ENCODE results near the gene NKD1.

Gene NKD1

GRCh38 chr16:50555952-50556673 is 7.9 kb downstream of the NKD1 start:
- no peak for DNase-seq (ENCODE audit: low read depth)
- TF ChIP-seq CTCF (IDR thresholded peaks at IDR 0.05; ENCODE audit: low read depth, low read length, missing control alignments), result no peak
- H3K4me3 ChIP-seq (ENCODE audit: low read depth, low read length), result no peak overlapping the region
- in situ Hi-C loops (cut with HindIII; ENCODE audit: low sequenced_read_pairs), result no loop called here

GRCh38 chr16:50557046-50557445 is 8.8 kb downstream of the NKD1 start:
- no peak for DNase-seq (ENCODE audit: low read depth)
- in situ Hi-C loops (cut with HindIII; ENCODE audit: low sequenced_read_pairs), result no loop called here
- no peak overlapping the region for H3K4me3 ChIP-seq (ENCODE audit: low read depth, low read length)
- no peak for TF ChIP-seq CTCF (IDR thresholded peaks at IDR 0.05; ENCODE audit: low read depth, low read length, missing control alignments)

GRCh38 chr16:50558913-50559312 is 10.7 kb downstream of the NKD1 start:
- DNase-seq (ENCODE audit: low read depth), result no peak
- in situ Hi-C loops (cut with HindIII; ENCODE audit: low sequenced_read_pairs), result no loop called here
- no peak for TF ChIP-seq CTCF (IDR thresholded peaks at IDR 0.05; ENCODE audit: low read depth, low read length, missing control alignments)

GRCh38 chr16:50559342-50559741 is 11.1 kb downstream of the NKD1 start:
- in situ Hi-C loops (cut with HindIII; ENCODE audit: low sequenced_read_pairs), result no loop called here
- no peak for DNase-seq (ENCODE audit: low read depth)
- no peak for TF ChIP-seq CTCF (IDR thresholded peaks at IDR 0.05; ENCODE audit: low read depth, low read length, missing control alignments)
- H3K4me3 ChIP-seq (ENCODE audit: low read depth, low read length), result no peak overlapping the region

More at GRCh38 chr16:50558913-50559312, 10.7 kb downstream of the NKD1 start:
- H3K4me3 ChIP-seq (ENCODE audit: low read depth, low read length), result no peak overlapping the region

GRCh38 chr16:50559804-50560514 is 11.8 kb downstream of the NKD1 start:
- in situ Hi-C loops (cut with HindIII; ENCODE audit: low sequenced_read_pairs), result no loop called here
- no peak for TF ChIP-seq CTCF (IDR thresholded peaks at IDR 0.05; ENCODE audit: low read depth, low read length, missing control alignments)

GRCh38 chr16:50560903-50561863 is 13.0 kb downstream of the NKD1 start:
- no peak overlapping the region for H3K4me3 ChIP-seq (ENCODE audit: low read depth, low read length)
- no peak for DNase-seq (ENCODE audit: low read depth)
- no peak for TF ChIP-seq CTCF (IDR thresholded peaks at IDR 0.05; ENCODE audit: low read depth, low read length, missing control alignments)
- in situ Hi-C loops (cut with HindIII; ENCODE audit: low sequenced_read_pairs), result no loop called here

More at GRCh38 chr16:50559804-50560514, 11.8 kb downstream of the NKD1 start:
- DNase-seq (ENCODE audit: low read depth), result no peak
- no peak overlapping the region for H3K4me3 ChIP-seq (ENCODE audit: low read depth, low read length)

Measured in astrocyte of the cerebellum (primary cell).